ENCODE measurements around the gene TBX21.
A peak's percentile ranks its signal among the peaks of the same experiment; 100 is the strongest.

Gene TBX21

DNA sequence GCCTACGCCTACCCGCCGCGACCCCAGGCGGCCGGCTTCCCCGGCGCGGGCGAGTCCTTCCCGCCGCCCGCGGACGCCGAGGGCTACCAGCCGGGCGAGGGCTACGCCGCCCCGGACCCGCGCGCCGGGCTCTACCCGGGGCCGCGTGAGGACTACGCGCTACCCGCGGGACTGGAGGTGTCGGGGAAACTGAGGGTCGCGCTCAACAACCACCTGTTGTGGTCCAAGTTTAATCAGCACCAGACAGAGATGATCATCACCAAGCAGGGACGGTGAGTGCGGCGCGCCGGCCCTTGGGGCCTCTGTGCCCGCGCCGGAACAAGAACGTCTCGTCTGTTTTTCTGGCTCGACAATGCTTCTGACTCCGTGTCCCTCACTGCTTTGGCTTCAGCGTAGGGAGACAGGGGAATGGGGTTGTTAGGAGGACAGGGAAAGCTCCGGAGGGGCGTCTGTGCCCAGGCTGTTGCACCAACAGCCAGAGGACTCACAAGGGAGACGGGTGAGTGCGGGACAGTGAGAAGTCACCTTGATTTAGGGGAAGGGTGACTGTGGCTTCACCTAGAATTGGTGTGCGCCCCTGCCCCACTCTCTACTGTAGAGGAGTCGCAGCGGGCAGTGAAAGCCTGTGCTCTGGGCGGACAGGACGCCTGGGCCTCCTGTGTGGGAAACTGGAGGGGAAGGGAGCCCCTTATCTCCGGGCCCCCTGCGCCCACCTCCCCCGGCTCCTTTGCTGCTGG is 806 bp downstream of the TBX21 start:
- TF ChIP-seq, protein P1, sequence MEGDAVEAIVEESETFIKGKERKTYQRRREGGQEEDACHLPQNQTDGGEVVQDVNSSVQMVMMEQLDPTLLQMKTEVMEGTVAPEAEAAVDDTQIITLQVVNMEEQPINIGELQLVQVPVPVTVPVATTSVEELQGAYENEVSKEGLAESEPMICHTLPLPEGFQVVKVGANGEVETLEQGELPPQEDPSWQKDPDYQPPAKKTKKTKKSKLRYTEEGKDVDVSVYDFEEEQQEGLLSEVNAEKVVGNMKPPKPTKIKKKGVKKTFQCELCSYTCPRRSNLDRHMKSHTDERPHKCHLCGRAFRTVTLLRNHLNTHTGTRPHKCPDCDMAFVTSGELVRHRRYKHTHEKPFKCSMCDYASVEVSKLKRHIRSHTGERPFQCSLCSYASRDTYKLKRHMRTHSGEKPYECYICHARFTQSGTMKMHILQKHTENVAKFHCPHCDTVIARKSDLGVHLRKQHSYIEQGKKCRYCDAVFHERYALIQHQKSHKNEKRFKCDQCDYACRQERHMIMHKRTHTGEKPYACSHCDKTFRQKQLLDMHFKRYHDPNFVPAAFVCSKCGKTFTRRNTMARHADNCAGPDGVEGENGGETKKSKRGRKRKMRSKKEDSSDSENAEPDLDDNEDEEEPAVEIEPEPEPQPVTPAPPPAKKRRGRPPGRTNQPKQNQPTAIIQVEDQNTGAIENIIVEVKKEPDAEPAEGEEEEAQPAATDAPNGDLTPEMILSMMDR (IDR thresholded peaks at IDR 0.05): no peak
- peak; percentile 18 to 61 for DNase-seq
- intact Hi-C loops (cut with DNase I; ENCODE audit: low total_unique reads): no loop called here
- Histone ChIP-seq H3K4me3 (peak overlapping the region; percentile 20 to 50), H3K36me3 (no peaks in the 10 kb centered on the region), H3K27me3 (peaks cover 0 to 67% of the 10 kb centered on the region in 2 donors), H3K4me1 (peaks cover 0 to 17% (median 12%) of the 10 kb centered on the region in 4 donors), H3K27ac (no peak overlapping the region), H3K9me3 (no peaks in the 10 kb centered on the region)

DNA sequence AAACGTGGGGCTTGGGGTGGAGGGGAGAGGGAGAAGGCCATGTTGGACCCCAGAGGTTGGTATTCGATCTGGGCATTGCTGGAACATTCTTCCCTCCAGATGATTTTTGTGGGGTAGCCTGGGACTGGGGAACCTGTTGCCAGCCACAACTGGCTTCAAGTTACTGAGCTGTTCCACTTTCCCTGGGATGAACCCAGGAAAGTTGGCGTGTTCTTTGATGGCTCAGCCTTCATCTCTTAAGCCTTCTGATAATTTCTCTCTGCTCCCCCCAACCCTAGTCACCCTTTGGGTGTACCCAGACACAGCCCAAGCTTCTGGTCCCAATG is 2.1 kb downstream of the TBX21 start:
- TF ChIP-seq, protein P1 (IDR thresholded peaks at IDR 0.05): no peak
- H3K27ac ChIP-seq: no peak overlapping the region
- no peak overlapping the region for H3K4me3 ChIP-seq
- DNase-seq: no peak
- no peaks in the 10 kb centered on the region for H3K36me3 ChIP-seq
- H3K27me3 ChIP-seq: peaks cover 0 to 65% of the 10 kb centered on the region in 2 donors
- peaks cover 0 to 17% (median 12%) of the 10 kb centered on the region in 4 donors for H3K4me1 ChIP-seq
- intact Hi-C loops (cut with DNase I; ENCODE audit: low total_unique reads): no loop called here
- no peaks in the 10 kb centered on the region for H3K9me3 ChIP-seq

DNA sequence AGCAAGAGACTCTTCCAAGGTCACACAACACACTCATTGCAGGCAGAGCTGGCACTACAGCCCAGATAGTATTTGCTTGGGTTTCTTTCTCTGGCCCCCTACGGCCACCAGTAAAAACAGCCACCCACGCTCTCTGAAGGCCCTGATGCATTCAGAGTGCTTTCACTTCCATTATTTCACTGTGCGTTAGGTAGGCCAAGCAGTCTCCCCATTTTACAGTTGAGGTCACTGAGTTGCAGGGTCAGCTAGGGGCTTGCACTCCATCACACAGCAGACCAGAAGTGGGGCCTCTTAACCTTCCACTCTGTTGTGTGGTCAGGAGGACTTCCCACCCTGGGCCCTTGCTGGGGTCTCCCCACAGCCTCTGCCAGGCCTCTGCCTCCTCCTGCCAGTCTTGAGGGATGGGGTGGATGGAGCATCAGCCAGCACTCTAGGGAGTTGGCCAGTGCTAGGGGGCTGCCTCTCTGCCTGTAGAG is 2.5 kb downstream of the TBX21 start:
- Histone ChIP-seq H3K4me3 (no peak overlapping the region), H3K9me3 (no peaks in the 10 kb centered on the region), H3K27ac (no peak overlapping the region), H3K4me1 (peaks cover 0 to 17% (median 12%) of the 10 kb centered on the region in 4 donors), H3K36me3 (no peaks in the 10 kb centered on the region), H3K27me3 (peaks cover 0 to 62% of the 10 kb centered on the region in 2 donors)
- DNase-seq: no peak
- intact Hi-C loops (cut with DNase I; ENCODE audit: low total_unique reads): no loop called here
- TF ChIP-seq, protein P1 (IDR thresholded peaks at IDR 0.05): no peak

DNA sequence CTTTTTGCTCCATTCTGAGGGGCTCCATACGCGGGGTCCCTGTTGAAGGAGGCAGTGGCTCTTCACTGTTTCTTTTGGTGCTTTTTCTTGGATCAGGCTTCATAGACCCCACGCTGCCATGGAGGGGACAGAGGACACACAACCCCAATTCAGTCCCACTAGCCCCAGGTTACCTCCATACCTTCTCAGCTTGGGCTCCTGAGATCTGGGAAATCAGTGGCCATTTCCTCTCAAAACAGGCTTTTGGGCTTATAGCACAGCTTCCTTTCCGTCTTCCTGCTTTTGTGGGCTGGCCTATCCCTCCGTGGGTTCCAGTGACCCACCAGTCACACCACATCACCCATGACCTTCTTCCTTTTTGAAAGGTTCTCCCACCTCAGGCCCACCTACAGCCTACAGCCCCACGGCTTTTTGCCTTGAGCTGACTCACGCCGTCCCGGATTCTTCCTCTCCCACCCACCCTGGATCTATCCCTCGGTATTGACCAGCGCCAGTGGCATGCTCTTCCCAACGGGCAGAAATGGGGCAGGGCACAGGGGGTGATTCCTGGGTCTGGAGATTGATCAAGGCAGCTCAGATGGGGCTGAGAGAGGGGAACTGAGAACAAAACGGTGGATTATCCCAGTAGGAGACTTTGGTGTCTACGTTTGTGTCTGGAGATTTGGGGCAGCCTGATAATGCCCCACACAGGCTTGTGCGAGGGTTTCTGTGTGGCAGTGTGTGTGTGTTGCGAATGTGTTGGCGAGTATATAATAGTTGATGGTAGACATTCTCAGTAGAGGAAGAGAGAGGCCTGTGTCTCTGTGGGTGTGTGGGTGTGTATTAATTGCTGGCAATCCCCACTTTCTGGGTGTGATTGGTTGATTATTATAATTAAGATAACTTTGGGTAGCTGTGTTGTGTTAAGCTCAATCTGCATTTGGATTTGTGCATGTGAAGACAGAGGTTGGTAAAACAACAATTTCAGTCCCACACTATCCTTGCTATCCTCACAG is 3.8 kb downstream of the TBX21 start:
- peaks cover 0 to 56% of the 10 kb centered on the region in 2 donors for H3K27me3 ChIP-seq
- no peaks in the 10 kb centered on the region for H3K36me3 ChIP-seq
- intact Hi-C loops (cut with DNase I; ENCODE audit: low total_unique reads): no loop called here
- H3K4me3 ChIP-seq: no peak overlapping the region
- TF ChIP-seq, protein P1 (IDR thresholded peaks at IDR 0.05): no peak
- DNase-seq: no peak
- H3K4me1 ChIP-seq: peaks cover 0 to 17% (median 12%) of the 10 kb centered on the region in 4 donors
- H3K9me3 ChIP-seq: no peaks in the 10 kb centered on the region
- H3K27ac ChIP-seq: no peak overlapping the region

DNA sequence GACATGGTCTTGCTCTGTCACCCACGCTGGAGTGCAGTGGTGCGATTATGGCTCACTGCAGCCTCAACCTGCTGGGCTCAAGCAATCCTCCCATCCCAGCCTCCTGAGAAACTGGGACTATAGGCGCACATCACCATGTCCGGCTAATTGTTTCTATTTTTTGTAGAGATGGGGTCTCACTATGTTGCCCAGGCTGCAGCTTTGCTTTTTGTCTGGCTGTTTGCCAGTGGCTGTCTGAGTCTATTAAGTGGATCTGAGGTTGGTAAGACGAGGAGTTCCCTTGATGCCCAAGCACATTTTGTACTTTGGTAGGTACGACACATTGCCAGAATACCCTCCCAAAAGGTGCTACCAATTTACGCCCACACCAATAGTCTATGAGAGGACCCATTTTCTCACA is 5.1 kb downstream of the TBX21 start:
- Histone ChIP-seq H3K36me3 (no peaks in the 10 kb centered on the region), H3K4me3 (no peak overlapping the region), H3K4me1 (peaks cover 0 to 10% (median 8%) of the 10 kb centered on the region in 4 donors), H3K27me3 (peaks cover 0 to 55% of the 10 kb centered on the region in 2 donors), H3K9me3 (no peaks in the 10 kb centered on the region), H3K27ac (no peak overlapping the region)
- intact Hi-C loops (cut with DNase I; ENCODE audit: low total_unique reads): no loop called here
- no peak for DNase-seq
- TF ChIP-seq, protein P1 (IDR thresholded peaks at IDR 0.05): no peak

All from tibial artery (tissue), 4 donors.